NCI-H524 treated with DMSO at 0.1 percent for 48 hours (cell line): ENCODE data around the gene DNMT3B.
"Not testable (repeated sequence)": the region's sequence is repeated elsewhere in the genome, so short reads cannot be mapped to it uniquely, and the experiment has no call there.

Experiments
- DNase-seq: peaks from one replicate; lab custom pipeline; 2025; lab: John Stamatoyannopoulos, UW

DNMT3B gene

DNA sequence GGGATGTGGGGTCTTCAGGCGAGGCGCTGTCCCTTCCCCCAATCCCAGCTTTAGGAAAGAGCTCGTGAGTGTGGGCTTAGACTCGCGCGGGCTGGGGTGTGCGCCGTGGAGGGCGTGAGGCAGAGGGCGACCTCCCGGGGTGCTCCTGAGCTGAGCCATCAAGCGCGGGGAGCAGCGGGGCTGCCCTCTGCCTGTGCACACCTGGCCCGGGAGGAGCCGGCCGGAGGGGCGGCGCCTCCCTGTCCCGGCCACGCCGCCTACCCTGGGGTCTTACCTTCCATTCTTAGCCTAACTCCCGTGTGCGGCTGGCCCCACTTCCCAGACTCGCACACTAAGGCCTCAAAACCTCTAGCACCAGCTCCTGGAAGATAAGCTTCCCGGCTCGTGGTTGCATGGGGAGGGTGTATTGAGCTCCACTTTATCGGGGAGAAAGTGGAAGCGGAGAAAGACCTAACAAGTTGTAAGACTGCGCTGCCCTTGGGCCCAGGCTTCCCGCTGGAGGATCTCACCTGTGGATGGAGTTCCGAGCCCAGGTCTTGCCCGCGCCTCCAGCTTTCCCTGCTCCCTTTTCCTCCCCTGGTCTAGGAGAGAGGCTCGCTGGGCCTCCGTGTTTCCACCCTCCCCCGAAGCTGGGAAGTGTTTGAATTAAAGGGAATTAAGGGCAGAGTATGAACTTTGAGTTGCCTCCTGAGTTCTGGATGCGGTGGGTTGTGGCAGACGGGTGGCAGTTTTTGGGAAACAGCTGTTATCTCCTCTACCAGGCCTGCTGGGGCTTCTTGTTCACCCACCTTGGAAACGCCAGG lies 1.2 kb downstream of the DNMT3B start:
- no peak for DNase-seq

DNA sequence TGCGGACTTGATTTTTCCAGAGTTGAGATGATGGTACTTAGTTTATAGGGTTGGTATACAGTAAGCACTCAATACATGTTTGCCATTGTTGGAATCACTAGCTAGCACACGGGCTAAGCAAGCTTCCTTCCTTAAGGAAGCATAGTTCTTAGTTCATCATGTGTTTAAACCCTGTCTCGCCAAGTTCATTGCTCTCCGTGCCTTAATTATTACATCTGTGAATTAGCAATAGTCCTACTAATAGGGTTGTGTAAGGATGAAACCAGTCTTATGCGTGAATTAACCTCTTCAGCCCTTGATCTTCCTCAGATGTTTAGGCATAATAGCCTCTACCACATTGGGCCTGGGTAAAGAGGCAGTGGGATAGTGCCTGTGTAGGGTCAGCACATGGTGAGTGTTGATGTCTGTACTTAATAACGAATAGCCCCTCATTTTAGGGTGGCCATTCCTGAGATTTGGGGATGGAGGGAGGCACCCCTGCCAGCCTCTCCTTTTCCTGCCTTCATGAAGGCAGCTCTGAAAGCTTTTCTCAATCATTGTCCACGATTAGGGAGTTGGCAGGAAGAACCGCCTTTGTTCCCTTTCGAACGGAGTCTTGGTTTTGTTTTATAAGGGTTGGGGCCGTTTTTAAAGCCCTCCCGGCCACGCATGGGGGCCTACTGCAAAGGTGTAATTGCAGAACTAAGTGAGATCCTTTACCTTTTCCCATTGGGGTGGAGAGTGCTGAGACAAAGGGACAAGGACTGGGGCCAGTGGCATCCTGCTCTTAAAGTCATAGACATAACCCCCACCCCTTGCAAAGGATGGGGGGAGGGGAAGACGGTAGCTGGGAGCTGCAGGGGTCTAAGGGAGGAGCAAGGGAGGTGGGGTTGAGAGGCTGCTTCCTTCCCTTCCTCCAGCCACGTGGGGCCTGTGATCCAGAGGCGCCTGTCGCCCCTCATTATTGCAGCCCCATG lies 2.1 kb downstream of the DNMT3B start:
- no peak for DNase-seq

DNA sequence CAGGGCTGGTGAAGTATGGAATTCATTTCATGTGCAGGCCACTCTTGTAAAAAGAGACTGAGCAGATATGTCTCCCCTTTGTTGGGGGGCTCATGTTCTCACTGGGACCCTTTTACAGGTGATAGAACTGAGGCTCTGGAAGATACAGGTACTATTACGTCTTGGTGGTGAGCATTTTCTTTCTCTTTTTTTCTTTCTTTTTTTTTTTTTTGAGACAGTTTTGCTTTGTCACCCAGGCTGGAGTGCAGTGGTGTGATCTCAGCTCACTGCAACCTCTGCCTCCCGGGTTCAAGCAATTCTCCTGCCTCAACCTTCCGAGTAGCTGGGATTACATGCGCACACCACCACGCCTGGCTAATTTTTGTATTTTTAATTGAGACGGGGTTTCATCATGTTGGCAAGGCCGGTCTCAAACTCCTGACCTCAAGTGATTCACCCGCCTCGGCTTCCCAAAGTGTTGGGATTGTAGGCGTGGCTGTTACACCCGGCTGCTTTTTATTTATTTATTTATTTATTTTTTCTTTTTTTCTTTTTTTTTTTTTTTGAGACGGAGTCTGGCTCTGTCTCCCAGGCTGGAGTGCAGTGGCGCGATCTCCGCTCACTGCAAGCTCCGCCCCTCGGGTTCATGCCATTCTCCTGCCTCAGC lies 3.2 kb downstream of the DNMT3B start:
- DNase-seq = not testable (repeated sequence)

DNA sequence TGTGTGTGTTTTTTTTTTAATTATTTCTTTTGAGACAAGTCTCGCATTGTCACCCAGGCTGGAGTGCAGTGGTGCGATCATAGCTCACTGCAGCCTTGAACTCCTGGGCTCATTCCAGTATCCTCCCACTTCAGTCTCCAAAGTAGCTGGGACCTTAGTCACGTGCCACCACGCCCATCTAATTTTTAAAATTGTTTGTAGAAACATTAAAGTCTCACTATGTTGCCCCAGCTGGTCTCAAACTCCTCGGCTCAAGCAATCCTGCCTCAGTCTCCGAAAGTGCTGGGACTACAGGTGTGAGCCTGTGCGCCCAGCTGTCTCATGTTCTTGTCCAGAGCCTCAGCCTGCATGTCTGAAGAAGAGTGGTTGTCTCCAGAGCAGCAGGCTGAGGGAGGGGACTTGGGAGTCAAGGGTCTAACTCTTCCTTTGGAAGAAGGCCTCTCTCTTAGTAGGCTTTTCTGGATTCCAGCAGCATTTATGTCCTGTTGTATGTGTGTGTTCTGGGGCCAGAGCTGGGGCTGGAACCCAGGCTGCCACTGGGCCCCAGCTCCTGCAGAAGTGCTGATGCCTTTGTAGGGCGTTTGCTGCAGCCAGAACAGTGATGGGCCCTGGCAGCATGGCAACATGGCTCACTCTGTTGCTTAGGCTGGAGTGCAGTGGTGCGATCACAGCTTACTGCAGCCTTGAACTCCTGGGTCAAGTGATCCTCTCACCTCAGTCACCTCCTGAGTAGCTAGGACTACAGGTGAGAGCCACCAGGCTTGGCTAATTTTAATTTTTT lies 5.4 kb downstream of the DNMT3B start:
- DNase-seq = no peak

DNA sequence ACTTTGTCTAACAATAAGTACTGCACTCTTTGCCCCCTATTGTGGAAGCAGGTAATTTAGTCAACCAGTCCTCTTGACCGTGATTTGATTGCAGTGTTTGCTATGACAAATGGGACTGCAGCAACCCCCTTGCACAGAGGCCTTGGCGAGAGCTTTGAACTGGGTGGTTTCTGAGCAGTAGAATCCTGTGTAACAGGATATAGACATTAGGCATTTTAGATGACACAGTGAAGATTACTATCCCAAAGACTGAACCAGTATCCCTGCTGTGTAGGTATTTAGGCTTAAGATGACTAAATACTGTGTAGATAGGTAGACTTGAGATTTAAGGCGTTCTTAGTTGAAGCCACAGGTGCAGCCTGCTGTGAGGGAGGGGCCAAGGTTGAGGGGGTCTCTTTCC lies 9.9 kb downstream of the DNMT3B start:
- DNase-seq = no peak

DNA sequence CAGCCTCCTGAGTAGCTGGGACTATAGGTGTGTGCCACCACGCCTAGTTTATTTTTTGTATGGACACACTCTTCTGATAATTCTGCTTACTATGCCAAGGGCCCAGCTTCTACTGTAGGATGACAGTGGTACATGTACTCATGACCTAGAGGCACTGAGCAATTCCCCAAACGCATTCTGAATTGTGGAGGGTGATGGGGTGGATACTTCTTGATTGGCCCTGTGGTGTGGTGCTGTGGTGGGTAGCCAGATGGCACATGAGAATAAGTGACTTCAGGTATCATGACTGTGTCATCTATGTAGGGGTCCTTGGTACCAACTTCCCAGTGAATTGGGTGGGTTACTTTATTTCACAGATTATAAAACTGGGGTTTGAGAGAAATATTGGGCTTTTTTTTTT lies 11.0 kb downstream of the DNMT3B start:
- DNase-seq = no peak

DNA sequence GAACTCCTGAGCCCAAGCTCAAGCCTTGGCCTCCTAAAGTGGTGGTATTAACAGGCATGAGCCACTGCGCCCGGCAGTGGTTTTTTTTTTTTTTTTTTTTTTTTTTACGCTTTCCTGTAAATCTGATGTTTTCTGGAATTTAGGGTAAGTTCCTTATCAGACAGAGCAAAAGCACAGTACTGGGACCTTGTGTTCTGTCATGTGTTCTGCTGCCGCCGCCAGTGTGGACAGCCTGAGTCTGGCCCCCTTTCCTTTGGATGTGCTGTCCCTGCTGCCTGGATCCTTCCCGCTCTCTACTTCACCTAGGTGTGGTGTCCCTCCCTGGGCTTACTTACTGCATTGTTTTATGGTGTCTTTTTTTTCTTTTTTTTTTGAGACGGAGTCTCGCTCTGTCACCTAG lies 11.7 kb downstream of the DNMT3B start:
- DNase-seq = no peak

DNA sequence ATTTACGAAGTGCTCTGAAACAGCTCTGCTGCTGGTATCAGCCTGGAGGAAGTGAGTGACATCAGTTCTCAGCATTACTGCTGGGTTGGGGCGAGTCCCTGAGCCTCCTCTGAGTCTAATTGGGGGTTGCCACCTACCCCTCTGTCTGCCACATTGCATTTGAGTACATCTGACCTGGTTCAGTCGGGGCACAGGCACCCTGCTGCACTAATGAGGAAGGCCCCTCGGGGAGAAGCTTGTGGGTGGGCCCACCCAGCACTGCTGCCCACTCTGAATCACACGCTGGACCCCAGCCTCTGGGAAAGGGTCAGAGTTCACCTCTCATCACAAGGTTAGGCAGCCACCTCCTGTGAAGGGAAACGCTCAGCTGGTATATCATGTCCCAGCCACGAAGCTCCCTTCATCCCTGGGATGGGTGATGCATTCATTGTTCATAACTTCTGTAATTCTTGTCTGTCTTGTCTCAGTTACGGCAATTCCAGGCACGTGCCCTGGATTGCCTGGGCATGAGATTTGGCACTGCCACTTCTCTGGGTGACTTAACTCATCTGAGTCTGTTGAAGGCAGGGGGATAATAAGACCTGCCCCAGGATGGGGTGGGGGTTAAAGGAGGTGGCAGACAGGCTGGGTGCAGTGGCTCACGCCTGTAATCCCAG lies 13.3 kb downstream of the DNMT3B start:
- DNase-seq = no peak

DNA sequence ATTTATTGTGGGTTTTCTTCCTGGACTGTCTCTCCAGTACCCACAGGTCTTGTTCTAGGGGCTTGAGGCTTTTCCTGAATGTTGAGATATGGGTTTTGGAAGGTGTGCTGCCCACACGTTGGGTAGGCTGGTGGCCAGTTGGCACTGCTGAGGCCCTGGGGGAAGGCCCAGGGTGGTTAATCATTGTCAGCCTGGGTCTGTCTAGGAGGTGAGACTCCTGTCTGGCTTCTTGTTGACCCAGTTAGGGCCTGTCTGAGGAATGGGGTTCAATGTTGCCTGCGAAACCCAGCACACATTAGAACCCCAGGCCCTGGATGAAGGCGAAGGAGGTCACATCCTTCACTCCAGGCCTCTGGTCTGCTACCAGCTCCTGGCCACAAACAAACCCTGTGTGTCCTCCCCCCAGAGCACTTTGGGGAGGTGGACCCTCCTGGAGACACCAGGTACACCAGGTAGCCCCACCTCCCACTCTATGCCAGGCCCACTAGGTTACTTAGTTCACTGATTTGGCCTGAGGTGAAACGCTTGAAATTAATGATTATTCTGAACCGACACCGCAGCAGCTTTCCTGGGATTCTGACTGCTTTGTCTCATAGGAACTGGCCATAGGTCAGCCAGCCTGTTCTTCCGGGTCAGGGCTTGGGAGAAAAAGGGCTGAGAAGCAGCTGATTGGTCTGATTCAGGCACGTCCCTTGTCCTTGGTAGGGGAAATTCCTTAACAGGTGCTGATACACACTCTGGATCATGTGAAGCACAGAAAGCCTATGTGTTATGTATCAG lies 15.2 kb downstream of the DNMT3B start:
- no peak for DNase-seq

DNA sequence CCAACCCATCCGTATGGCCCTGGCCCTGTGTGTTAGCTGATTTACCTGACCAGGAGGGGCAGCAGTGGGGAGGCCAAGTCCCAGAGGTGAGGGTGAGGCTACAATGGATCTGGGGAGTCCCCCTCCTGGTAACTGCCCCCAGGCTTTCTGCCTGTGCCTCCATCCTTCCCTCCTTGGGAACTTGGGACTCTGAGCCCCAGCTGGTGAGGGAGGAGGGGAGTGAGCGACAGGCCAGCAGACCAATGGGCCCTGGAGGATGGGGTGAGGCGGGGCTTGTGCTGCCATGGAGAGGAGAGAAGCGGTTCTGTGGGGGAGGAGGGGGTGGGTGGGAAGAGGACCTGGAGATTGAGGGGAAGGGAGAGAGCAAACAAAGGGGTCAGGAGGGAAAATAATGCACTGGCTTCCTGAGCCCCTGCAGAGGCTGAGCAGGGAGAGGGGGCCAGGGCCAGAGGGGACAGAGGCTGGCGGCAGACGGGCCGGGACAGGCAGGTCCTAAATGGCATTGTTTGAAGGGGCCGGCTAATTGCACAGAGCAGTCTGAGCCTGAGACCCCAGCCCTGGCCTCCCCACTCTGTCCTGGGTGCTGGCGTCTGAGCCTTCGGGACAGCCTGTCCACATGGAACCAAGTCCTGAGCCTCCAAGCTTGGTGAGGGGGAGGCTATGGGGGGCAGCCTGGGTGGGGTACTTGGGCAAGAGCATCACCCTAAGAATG lies 17.5 kb downstream of the DNMT3B start:
- no peak for DNase-seq

DNA sequence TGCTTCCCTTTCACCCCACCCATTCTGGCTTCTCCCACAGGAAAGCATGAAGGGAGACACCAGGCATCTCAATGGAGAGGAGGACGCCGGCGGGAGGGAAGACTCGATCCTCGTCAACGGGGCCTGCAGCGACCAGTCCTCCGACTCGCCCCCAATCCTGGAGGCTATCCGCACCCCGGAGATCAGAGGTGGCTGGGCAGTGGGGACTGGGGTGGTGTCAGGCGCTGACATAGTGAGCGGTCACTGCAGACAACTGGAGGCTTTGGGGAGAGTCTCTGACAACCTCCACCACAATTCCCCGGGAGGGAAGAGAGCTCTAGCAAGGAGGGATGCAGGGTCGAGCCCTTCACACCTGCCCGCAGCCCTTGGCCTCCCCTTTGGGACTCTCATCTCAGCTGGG lies 18.1 kb downstream of the DNMT3B start:
- no peak for DNase-seq

DNA sequence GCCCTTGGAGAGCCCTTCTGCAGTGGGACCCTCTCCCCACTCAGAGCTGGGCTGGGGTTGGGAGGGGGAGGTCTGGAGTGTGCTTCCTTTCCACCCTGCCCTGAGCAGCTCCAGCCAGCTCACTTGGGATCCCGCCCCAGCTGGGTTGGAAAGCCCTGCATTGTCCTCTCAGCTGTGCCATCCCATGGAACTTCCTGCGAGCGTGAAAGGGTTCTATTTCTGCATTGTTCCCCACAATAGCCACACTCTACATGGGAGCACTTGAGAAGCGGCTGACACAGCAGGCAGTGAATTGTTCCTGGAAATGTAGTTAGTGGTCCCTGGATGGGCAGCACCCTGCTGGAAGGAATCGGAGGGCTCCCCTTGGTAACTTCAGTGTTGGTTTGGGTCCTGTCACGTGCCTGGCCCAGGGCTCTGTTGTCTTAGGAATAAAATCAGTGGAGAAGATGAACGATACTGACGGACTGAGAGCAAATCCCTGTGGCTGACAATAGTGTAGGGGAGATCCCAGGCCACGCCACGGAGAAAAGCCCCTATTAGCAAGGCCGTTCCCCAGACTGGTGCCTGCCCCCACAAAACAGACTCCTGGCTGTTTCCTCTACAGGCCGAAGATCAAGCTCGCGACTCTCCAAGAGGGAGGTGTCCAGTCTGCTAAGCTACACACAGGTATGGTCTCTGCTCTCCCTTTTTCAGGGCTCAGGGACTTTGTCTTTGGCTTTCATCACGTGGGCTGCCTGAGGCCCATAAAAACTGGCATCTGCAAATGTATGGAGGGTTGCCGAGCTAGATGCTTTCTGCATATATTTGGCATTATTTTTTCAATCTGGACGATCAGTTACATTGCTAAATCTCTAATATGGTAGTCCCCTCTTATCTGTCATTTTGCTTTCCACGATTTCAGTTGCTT lies 18.8 kb downstream of the DNMT3B start:
- DNase-seq = no peak

DNA sequence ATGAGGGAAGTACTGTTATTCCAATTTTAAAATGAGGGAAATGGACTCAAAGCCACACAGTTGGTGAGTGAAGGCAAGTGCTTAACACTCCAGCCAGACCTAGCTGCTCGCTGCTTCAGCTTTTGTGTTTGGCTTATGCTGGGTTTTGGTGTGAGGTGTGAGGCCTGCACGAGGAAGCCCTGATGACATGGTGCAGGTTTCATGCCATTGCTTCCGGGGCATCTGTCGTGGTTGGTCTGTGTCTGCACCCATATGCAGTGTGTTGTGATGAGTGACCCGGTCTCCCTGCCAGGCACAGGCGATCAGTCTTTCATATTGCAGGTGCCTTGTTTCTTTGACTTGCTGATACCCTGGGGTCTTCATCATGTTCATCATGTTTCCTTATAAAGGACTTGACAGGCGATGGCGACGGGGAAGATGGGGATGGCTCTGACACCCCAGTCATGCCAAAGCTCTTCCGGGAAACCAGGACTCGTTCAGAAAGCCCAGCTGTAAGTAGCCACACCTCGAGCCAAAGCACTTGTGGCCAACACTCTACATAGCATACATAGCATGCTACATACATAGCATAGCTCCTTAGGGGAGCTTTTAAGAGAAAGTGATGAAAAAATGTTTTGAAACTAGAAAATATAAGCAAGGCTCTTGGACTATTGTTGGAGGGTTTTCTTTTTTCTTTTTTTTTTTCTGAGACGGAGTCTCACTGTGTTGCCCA lies 22.3 kb downstream of the DNMT3B start:
- no peak for DNase-seq

DNA sequence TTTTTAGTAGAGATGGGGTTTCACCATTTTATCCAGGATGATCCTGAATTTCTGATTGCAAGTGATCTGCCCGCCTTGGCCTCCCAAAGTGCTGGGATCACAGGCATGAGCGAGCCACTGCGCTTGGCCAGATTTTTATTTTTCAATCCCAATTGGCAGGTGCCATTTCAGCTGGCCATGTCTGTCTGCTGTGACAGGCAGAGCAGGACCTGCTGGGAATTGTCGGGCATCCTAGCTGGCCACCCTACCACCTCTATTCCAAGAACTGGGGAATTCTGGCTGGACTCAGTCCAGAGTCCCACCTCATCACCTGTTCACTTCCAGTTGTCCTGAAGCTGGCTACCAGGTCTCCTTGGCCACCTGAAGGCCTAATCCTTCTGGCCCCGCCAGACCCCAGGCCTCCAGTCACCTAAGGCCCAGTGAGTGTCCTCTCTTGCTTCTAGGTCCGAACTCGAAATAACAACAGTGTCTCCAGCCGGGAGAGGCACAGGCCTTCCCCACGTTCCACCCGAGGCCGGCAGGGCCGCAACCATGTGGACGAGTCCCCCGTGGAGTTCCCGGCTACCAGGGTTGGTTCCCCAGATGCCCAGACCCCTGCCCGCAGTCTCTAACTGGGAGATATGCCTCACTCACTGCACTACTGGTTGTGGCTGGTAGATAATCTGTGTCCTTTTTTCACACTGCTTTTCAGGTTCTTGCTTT lies 24.0 kb downstream of the DNMT3B start:
- no peak for DNase-seq

DNA sequence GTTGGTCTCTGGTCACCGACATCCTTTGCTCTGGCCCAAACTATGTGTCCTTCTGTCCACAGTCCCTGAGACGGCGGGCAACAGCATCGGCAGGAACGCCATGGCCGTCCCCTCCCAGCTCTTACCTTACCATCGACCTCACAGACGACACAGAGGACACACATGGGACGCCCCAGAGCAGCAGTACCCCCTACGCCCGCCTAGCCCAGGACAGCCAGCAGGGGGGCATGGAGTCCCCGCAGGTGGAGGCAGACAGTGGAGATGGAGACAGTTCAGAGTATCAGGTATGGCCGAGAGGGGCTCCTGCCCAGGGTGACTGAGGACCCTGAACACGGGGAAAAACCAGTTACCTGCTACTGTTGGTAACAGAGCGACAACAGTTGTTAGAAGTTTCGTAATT lies 25.0 kb downstream of the DNMT3B start:
- DNase-seq = no peak

DNA sequence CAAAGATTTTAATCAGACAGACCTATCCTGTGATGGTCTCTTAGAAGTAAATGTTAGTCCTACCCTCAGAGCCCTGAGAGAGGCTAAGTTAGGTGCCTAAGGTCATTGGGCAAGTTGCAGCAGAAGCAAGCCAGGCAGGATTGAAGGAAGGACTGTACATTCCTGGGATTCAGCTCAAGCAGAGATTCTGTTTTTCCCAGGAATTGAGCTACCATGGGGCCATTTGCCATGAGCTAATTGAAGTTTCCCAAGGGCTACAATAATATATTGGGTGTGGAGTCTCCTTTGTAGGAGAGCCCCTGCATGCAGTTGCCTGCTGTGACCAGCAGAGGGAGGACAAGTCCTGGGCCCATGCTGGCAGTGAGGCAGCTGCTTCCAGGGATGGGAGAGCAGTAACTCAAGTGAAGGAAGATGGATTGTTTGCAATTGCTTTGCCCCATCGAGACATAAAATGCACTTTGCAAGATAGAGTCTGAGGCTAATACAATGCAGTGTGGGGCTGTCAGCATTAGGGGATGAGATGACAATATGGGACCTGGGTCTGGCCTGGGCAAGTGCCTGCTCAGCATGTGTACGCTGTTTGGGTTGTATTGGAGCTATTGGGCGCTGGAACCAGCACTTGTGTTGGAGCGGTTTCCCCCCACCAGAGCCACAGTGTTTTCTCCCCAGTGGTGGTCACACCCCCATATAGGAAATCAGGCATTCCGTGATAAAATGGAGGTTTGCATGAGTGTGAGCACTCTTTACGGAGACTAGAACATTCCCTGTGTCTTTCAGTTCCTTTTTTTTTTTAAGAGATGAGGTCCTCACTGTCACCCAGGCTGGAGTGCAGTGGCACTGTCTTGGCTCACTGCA lies 27.9 kb downstream of the DNMT3B start:
- DNase-seq = no peak

DNA sequence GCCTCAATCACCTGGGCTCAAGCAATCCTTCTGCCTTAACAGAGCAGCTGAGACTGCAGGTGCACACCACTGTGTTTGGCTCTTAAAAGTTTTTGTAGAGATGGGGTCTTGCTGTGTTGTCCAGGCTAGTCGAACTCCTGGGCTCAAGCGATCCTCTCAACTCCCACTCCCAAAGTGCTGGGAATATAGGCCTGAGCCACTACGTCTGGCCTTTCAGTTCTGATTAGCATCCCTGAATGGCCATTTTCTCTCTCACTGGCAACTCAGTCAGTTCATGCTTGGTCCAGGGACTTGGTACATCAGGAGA lies 28.5 kb downstream of the DNMT3B start:
- no peak for DNase-seq
